ENCODE data around the gene TXNIP. TPM values are rescaled to one million over a fixed set of nuclear protein-coding genes. Genes with fewer than 3 reads are reported as not detected.
A peak's percentile ranks its signal among the peaks of the same experiment; 100 is the strongest.

The TXNIP gene
- total RNA-seq, 3 donors from 2014 or later (not counting 1 experiment from before 2014, with no cell fraction given): 984 to 1,724 (median 1,422) TPM

DNA sequence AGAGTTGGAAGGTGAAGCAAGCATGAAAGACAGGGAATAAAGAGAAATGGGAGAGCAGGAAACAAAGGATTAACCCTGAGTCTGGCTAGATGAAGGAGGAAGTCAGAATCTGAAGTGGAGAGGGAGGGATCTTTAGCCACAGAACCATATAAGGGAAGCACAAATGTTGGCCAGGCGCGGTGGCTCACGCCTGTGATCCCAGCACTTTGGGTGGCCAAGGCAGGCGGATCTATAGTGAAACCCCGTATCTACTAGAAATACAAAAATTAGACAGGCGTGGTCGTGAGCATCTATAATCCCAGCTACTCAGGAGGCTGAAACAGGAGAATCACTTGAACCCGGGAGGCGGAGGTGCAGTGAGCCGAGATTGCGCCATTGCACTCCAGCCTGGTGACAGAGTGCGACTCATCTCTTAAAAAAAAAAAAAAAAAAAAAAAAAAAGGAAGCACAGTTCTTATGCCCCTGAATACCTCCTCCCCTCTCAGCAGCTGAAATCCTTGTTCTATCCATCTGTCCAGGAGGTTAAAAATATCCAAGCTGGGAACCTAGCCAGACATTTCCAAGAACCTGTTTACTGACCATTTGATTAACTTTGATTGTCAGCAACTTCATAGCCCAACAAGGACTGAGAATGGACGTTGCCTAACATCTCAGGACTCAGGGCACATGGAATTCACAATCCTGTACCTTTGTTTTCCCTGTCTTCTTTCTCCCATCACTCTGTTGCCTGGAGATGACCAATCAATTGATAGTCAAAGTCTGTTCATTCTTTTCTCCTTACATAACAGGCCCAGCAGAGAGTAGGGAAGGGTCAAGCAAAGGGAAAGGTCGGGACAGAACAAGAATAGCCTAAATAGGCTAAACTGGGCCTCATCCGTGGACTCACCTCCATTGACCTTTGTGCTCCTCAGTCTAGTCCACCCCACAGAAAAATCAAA is 10.6 kb downstream of the TXNIP start:
- peaks cover 33 to 60% of the 10 kb centered on the region in 2 donors for H3K4me1 Mint-ChIP-seq
- no peaks in the 10 kb centered on the region for H3K27me3 Mint-ChIP-seq (ENCODE audit: low read depth in 2 of 2)

GRCh38 chr1:145985129-145985501 is 11.3 kb downstream of the TXNIP start:
- ATAC-seq (no peak), DNase-seq (no peak)
- Histone ChIP-seq H3K27me3 (ENCODE audit: control insufficient read depth, insufficient read depth, low read length) (no peaks in the 10 kb centered on the region), H3K9me3 (ENCODE audit: control insufficient read depth, insufficient read depth, low read length) (no peaks in the 10 kb centered on the region), H3K4me3 (ENCODE audit: low read length) (no peak overlapping the region), H3K4me1 (ENCODE audit: control insufficient read depth, insufficient read depth, low read length) (peaks cover 44% of the 10 kb centered on the region), H3K27ac (ENCODE audit: low read length) (peak overlapping the region; percentile 45), H3K36me3 (ENCODE audit: control insufficient read depth, insufficient read depth, low read length) (no peaks in the 10 kb centered on the region)
- Mint-ChIP-seq H3K9me3 (no peaks in the 10 kb centered on the region), H3K4me3 (peak overlapping the region; percentile 7), H3K27me3 (ENCODE audit: low read depth in 2 of 2) (no peaks in the 10 kb centered on the region), H3K27ac (peak overlapping the region in 1 of 2 donors; percentile 35), H3K36me3 (no peaks in the 10 kb centered on the region), H3K4me1 (peaks cover 33 to 60% of the 10 kb centered on the region in 2 donors)
- WGBS (ENCODE audit: insufficient coverage): 75% methylated on average over 2 of the region's 2 CpGs
- no peak for TF ChIP-seq CTCF (IDR thresholded peaks at IDR 0.05)
- intact Hi-C loops (cut with micrococcal nuclease): no loop called here

More for the DNA sequence above, 10.6 kb downstream of the TXNIP start:
- intact Hi-C loops (cut with micrococcal nuclease): no loop called here
- H3K4me1 ChIP-seq (ENCODE audit: control insufficient read depth, insufficient read depth, low read length): peaks cover 40% of the 10 kb centered on the region
- TF ChIP-seq CTCF (IDR thresholded peaks at IDR 0.05): no peak
- ATAC-seq (peak in 1 of 3 donors; percentile 34), DNase-seq (peak in 1 of 2 donors; percentile 12)
- H3K27ac ChIP-seq (ENCODE audit: low read length): peak overlapping the region; percentile 45
- no peaks in the 10 kb centered on the region for H3K9me3 ChIP-seq (ENCODE audit: control insufficient read depth, insufficient read depth, low read length)
- no peaks in the 10 kb centered on the region for H3K27me3 ChIP-seq (ENCODE audit: control insufficient read depth, insufficient read depth, low read length)
- peak overlapping the region; percentile 7 for H3K4me3 Mint-ChIP-seq
- no peaks in the 10 kb centered on the region for H3K36me3 ChIP-seq (ENCODE audit: control insufficient read depth, insufficient read depth, low read length)
- no peaks in the 10 kb centered on the region for H3K36me3 Mint-ChIP-seq
- no peaks in the 10 kb centered on the region for H3K9me3 Mint-ChIP-seq
- no peak overlapping the region for H3K4me3 ChIP-seq (ENCODE audit: low read length)
- WGBS (ENCODE audit: insufficient coverage): 64% methylated on average over 15 of the region's 15 CpGs
- peak overlapping the region in 1 of 2 donors; percentile 35 for H3K27ac Mint-ChIP-seq

DNA sequence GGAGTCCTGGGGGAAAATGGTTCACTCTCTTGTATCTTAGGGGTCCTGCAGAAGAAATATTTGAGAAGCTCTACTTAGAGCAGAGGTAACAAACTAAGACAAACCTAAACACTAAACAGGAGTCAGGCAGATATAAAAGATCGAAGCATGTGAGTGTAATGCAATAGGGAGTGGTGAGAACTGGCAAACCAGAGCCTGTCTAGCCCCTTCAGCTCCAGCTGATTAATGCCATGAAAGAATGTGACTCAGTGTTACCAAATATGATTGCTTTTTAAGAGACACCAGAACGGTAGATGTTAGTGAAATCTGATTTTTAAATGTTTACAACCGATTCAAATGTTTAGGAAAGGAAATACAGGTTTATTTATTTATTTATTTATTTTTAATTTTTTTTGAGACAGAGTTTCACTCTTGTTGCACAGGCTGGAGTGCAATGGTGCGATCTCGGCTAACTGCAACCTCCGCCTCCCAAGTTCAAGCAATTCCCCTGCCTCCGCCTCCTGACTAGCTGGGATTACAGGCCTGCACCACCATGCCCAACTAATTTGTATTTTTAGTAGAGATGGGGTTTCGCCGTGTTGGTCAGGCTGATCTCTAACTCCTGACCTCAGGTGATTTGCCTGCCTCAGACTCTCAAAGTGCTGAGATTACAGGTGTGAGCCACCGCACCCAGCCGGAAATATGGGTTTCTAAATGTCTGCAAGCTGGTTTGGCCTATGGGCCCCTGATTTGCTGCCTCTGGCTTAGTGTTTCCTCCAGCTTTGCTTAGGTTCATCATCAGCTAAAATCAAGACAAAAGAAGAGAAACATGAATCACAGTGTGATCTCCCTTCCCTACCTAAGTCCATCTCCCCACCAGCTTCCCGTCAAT is 12.2 kb downstream of the TXNIP start:
- peak in 1 of 2 donors; percentile 62 for DNase-seq
- no peak for ATAC-seq
- H3K4me3 ChIP-seq (ENCODE audit: low read length): no peak overlapping the region
- intact Hi-C loops (cut with micrococcal nuclease): no loop called here
- H3K27me3 ChIP-seq (ENCODE audit: control insufficient read depth, insufficient read depth, low read length): no peaks in the 10 kb centered on the region
- H3K4me3 Mint-ChIP-seq: peak overlapping the region; percentile 46
- H3K9me3 ChIP-seq (ENCODE audit: control insufficient read depth, insufficient read depth, low read length): no peaks in the 10 kb centered on the region
- peaks cover 33 to 60% of the 10 kb centered on the region in 2 donors for H3K4me1 Mint-ChIP-seq
- peak overlapping the region in 1 of 2 donors; percentile 35 for H3K27ac Mint-ChIP-seq
- no peak overlapping the region for H3K27ac ChIP-seq (ENCODE audit: low read length)
- no peak for TF ChIP-seq CTCF (IDR thresholded peaks at IDR 0.05)
- no peaks in the 10 kb centered on the region for H3K27me3 Mint-ChIP-seq (ENCODE audit: low read depth in 2 of 2)
- no peaks in the 10 kb centered on the region for H3K36me3 ChIP-seq (ENCODE audit: control insufficient read depth, insufficient read depth, low read length)
- H3K9me3 Mint-ChIP-seq: no peaks in the 10 kb centered on the region
- peaks cover 50% of the 10 kb centered on the region for H3K4me1 ChIP-seq (ENCODE audit: control insufficient read depth, insufficient read depth, low read length)
- 85% methylated on average over 9 of the region's 12 CpGs for WGBS (ENCODE audit: insufficient coverage)
- H3K36me3 Mint-ChIP-seq: no peaks in the 10 kb centered on the region

Measured in natural killer cell (primary cell).